K562 (cell line): ENCODE measurements around the gene MRPL52. TPM values are rescaled to one million over a fixed set of nuclear protein-coding genes. Genes with fewer than 3 reads are reported as not detected.
A peak's percentile ranks its signal among the peaks of the same experiment; 100 is the strongest.

Source experiments
- ATAC-seq: fragments of 200-7000 bp; cut with Tn5 transposase; 3 replicates; pipeline ENCODE4 v1.9.1; 2020; ENCODE audit warnings: moderate library complexity
- BruUV-seq: library from RNA; stranded (reverse); fragments of 400-500 nt; replicated peaks from 2 replicates; lab custom pipeline; 2021; lab: Mats Ljungman, UMichigan
- CTCF ChIA-PET: fragments of 300-600 bp; formaldehyde crosslinking; extraction: SDS; loops from one replicate; lab custom pipeline; 2021; ENCODE audit warnings: low intra/inter-chr PET ratio; lab: Yijun Ruan, JAX
- POLR2A ChIA-PET: fragments of 300-600, 350-650 bp; sonication (Branson Sonifier 250); formaldehyde crosslinking; extraction: SDS; loops from one replicate; lab custom pipeline; 2021; ENCODE audit warnings: antibody characterized with exemption, inconsistent platforms; lab: Yijun Ruan, JAX
- DNase-seq, 4 experiments: peaks; one replicate each; pipeline versions ENCODE4 v3.0.0 to v3.0.0-alpha.2; 2011 to 2018; ENCODE audit warnings: low spot score in 3 of 4, mixed read lengths in 3 of 4; ENCODE audit errors: extremely low read depth in 1 of 4
- FAIRE-seq: peaks from 2 replicates; lab custom pipeline; 2011; peaks lifted over from hg19 to GRCh38; lab: Jason Lieb, UNC
- H2AFZ ChIP-seq: 2 replicates; pipeline ENCODE4 v1.6.0; 2011; ENCODE audit warnings: low read depth, low read length, control low read depth, inconsistent platforms
- H3K27ac ChIP-seq: fragments of 200-600 bp; 3 replicates; pipeline ENCODE4 v1.8.0; 2011; ENCODE audit warnings: low read depth, mild to moderate bottlenecking, control low read depth, inconsistent platforms, low read length, moderate library complexity, mixed read lengths; ENCODE audit errors: extremely low read depth
- H3K27me3 ChIP-seq, 2 experiments: fragments of 300-600 bp in 1 of 2; 2 replicates in 1 of 2; 3 replicates in 1 of 2; pipeline versions ENCODE4 v1.6.0 to v1.8.0; 2011; ENCODE audit warnings: inconsistent platforms in 2 of 2, low read length in 2 of 2, mild to moderate bottlenecking in 1 of 2, mixed read lengths in 1 of 2, moderate library complexity in 1 of 2; ENCODE audit not compliant: control insufficient read depth in 2 of 2, insufficient read depth in 2 of 2
- H3K36me3 ChIP-seq: fragments of 300-600 bp; 3 replicates; pipeline ENCODE4 v1.8.0; 2011; ENCODE audit warnings: mild to moderate bottlenecking, low read length, inconsistent platforms; ENCODE audit not compliant: control insufficient read depth, insufficient read depth
- H3K4me1 ChIP-seq, 2 experiments: fragments of 200-600 bp in 1 of 2; replicated peaks in 1 of 2; 2 replicates in 1 of 2; 3 replicates in 1 of 2; pipeline versions ENCODE4 v1.5.1 to v1.8.0; 2011; ENCODE audit warnings: inconsistent platforms in 2 of 2, low read length in 2 of 2, mild to moderate bottlenecking in 1 of 2, mixed read lengths in 1 of 2, moderate library complexity in 1 of 2; ENCODE audit not compliant: control insufficient read depth in 2 of 2, insufficient read depth in 2 of 2
- H3K4me2 ChIP-seq: 2 replicates; pipeline ENCODE4 v1.6.1; 2011; ENCODE audit warnings: low read length, control low read depth, inconsistent platforms, mixed read lengths; ENCODE audit not compliant: insufficient read depth
- H3K4me3 ChIP-seq: fragments of 200-600 bp; sonication (generic), shearing (Covaris generic); 2 replicates; pipeline ENCODE4 v1.5.1; 2016; ENCODE audit warnings: control low read depth, inconsistent platforms
- H3K79me2 ChIP-seq: fragments of 200-600 bp; 3 replicates; pipeline ENCODE4 v1.8.0; 2011; ENCODE audit warnings: low read length, inconsistent platforms; ENCODE audit not compliant: control insufficient read depth, insufficient read depth
- H3K9ac ChIP-seq, 2 experiments: 2 replicates each; pipeline versions ENCODE4 v1.6.0 to v1.6.1; 2011; ENCODE audit warnings: low read depth in 2 of 2, low read length in 2 of 2, control low read depth in 1 of 2, inconsistent platforms in 1 of 2, mild to moderate bottlenecking in 1 of 2, mixed read lengths in 1 of 2; ENCODE audit not compliant: insufficient read depth in 1 of 2
- H3K9me1 ChIP-seq: one replicate; pipeline ENCODE4 v1.6.0; 2011; ENCODE audit warnings: inconsistent platforms, mild to moderate bottlenecking, low read length, moderate library complexity; ENCODE audit not compliant: control insufficient read depth, insufficient read depth
- H3K9me3 ChIP-seq: replicated peaks from 2 replicates; pipeline ENCODE4 v1.5.1; 2011; ENCODE audit warnings: low read depth, low read length, inconsistent platforms; ENCODE audit not compliant: control insufficient read depth, insufficient read depth
- H4K20me1 ChIP-seq: replicated peaks from 2 replicates; pipeline ENCODE4 v1.6.1; 2011; ENCODE audit warnings: low read length, inconsistent platforms, mixed read lengths; ENCODE audit not compliant: control insufficient read depth, insufficient read depth
- KAT7 ChIP-seq: sonication (generic); formaldehyde crosslinking; IDR thresholded peaks from 2 replicates; pipeline ENCODE4 v1.8.0; 2022; ENCODE audit warnings: missing genetic modification reagents, mild to moderate bottlenecking, borderline replicate concordance
- REST ChIP-seq, 2 experiments: fragments of 450-650 bp; formaldehyde crosslinking in 1 of 2; IDR thresholded peaks; 2 replicates each; pipeline versions ENCODE4 v1.4.0 to v1.6.1; 2014 to 2020; ENCODE audit warnings: mild to moderate bottlenecking in 2 of 2, borderline replicate concordance in 1 of 2, low read depth in 1 of 2
- SLC30A9 ChIP-seq: fragments of 250-450 bp; sonication (Bioruptor Pico); IDR thresholded peaks from 2 replicates; pipeline ENCODE4 v1.8.0; 2022; ENCODE audit warnings: mild to moderate bottlenecking, moderate library complexity
- SMARCA5 ChIP-seq: fragments of 450-650 bp; IDR thresholded peaks from 2 replicates; pipeline ENCODE4 v1.6.1; 2016
- SMARCE1 ChIP-seq: fragments of 450-650 bp; IDR thresholded peaks from 2 replicates; pipeline ENCODE4 v1.7.1; 2016; ENCODE audit warnings: mild to moderate bottlenecking
- ZNF280A ChIP-seq: fragments of 450-650 bp; IDR thresholded peaks from 2 replicates; pipeline ENCODE4 v1.6.1; 2018; ENCODE audit warnings: mild to moderate bottlenecking, low read depth; ENCODE audit not compliant: partially characterized antibody
- ZNF311 ChIP-seq: fragments of 250-450 bp; sonication (Bioruptor Pico); IDR thresholded peaks from 2 replicates; pipeline ENCODE4 v1.4.0; 2020; ENCODE audit warnings: mild to moderate bottlenecking, moderate library complexity
- ZSCAN29 ChIP-seq: fragments of 450-650 bp; IDR thresholded peaks from 2 replicates; pipeline ENCODE4 v1.6.1; 2017
- WGBS: fragments of 100-300 bp; shearing (Covaris generic); methylation state at CpG from one replicate; pipeline ENCODE4 v1.1.6; 2016; ENCODE audit warnings: low coverage, mixed read lengths; ENCODE audit not compliant: insufficient coverage; ENCODE audit errors: missing lambda C conversion rate; 5-methylcytosine and 5-hydroxymethylcytosine counted together
- in situ Hi-C: fragments of 300-500 bp; cut with MboI; formaldehyde crosslinking; loops from 4 replicates; pipeline ENCODE4 v1.15.0; 2018; ENCODE audit warnings: inconsistent platforms, mixed read lengths
- intact Hi-C: fragments of 100-400 bp; cut with micrococcal nuclease; formaldehyde crosslinking; loops from 2 replicates; pipeline ENCODE4 v1.14.2; 2022
- polyA plus RNA-seq, 8 experiments: library from polyadenylated mRNA; depleted of rRNA in 4 of 8; stranded (reverse) in 5 of 8; unstranded in 3 of 8; fragments of >200 nt; fragmentation: Nextera tagmentation in 2 of 8; fragmentation: Illumina TruSeq in 1 of 8; extraction: Ambion mirVana in 2 of 8; extraction: Trizol in 1 of 8; gene quantifications; 2 replicates each; pipeline versions ENCODE4 v1.2.1 to v1.2.3, GENCODE V29; 2011 to 2014; ENCODE audit warnings: inconsistent platforms in 1 of 8, missing spikeins in 1 of 8
- total RNA-seq, 7 experiments: library from RNA; depleted of rRNA in 6 of 7; stranded (reverse); fragments of >200 nt in 6 of 7; fragmentation: Illumina TruSeq in 2 of 7; extraction: Trizol in 2 of 7; gene quantifications; 2 replicates each; pipeline versions ENCODE4 v1.2.1 to v1.2.3, GENCODE V29; 2011 to 2021; ENCODE audit warnings: low replicate concordance in 1 of 7

Gene MRPL52
- total and polyA plus RNA-seq, 9 of the 15 experiments (the other 6 are each of a cell fraction or from before 2014, with no cell fraction given): 56.5 to 213 (median 168) TPM

GRCh38 chr14:22842211-22843122, 12.8 kb downstream of the MRPL52 start:
- no TSS peak for BruUV-seq
- H3K9me1 ChIP-seq: no peaks in the 10 kb centered on the region
- no peaks in the 10 kb centered on the region for H4K20me1 ChIP-seq
- H3K4me2 ChIP-seq: no peak overlapping the region
- no peaks in the 10 kb centered on the region for H3K27me3 ChIP-seq
- H3K79me2 ChIP-seq: no peaks in the 10 kb centered on the region
- H3K9me3 ChIP-seq: no peaks in the 10 kb centered on the region
- CTCF ChIA-PET: interaction anchor here (1.0 kb wide), 1 partner anchor 12 kb away, joined by 3 read pairs; the partner anchor contains the start of gene MRPL52
- no peak for FAIRE-seq
- H3K4me3 ChIP-seq: no peak overlapping the region
- H3K36me3 ChIP-seq: no peaks in the 10 kb centered on the region
- no peak overlapping the region for H3K27ac ChIP-seq
- WGBS: 68% methylated on average over 28 of the region's 28 CpGs
- H3K4me1 ChIP-seq: peaks cover 0 to 21% of the 10 kb centered on the region in 2 experiments; a peak in 2 of 5 replicates
- ATAC-seq: no peak
- H3K9ac ChIP-seq: peak overlapping the region in 1 of 2 experiments; percentile 43; a peak in 2 of 4 replicates
- POLR2A ChIA-PET: interaction anchor here (0.6 to 1.5 kb wide), 6 partner anchors 9 to 78 kb away, joined by 3 to 8 read pairs (median 3); partner anchors contain the start of gene MRPL52
- in situ Hi-C loops: loop anchor here (10.0 kb wide), 2 partner anchors 188 to 278 kb away; no protein-coding TSS in a partner anchor
- no peak for DNase-seq
- H2AFZ ChIP-seq: no peak overlapping the region
- intact Hi-C loops: no loop called here
- TF ChIP-seq ZSCAN29: no peak
- TF ChIP-seq SLC30A9 (CRISPR knock-in tag): no peak
- TF ChIP-seq KAT7 (CRISPR knock-in tag): no peak
- no peak for TF ChIP-seq ZNF280A
- TF ChIP-seq SMARCA5: no peak
- TF ChIP-seq SMARCE1: no peak
- TF ChIP-seq REST (IDR thresholded peaks at IDR 0.05; ENCODE audit: borderline replicate concordance): no peak
- TF ChIP-seq REST (CRISPR knock-in tag; IDR thresholded peaks at IDR 0.05; ENCODE audit: low read depth): no peak
- TF ChIP-seq ZNF311 (CRISPR knock-in tag): no peak
